ENCODE data around the gene ECHS1.
"Not testable (repeated sequence)": the region's sequence is repeated elsewhere in the genome, so short reads cannot be mapped to it uniquely, and the experiment has no call there.

Gene ECHS1

DNA sequence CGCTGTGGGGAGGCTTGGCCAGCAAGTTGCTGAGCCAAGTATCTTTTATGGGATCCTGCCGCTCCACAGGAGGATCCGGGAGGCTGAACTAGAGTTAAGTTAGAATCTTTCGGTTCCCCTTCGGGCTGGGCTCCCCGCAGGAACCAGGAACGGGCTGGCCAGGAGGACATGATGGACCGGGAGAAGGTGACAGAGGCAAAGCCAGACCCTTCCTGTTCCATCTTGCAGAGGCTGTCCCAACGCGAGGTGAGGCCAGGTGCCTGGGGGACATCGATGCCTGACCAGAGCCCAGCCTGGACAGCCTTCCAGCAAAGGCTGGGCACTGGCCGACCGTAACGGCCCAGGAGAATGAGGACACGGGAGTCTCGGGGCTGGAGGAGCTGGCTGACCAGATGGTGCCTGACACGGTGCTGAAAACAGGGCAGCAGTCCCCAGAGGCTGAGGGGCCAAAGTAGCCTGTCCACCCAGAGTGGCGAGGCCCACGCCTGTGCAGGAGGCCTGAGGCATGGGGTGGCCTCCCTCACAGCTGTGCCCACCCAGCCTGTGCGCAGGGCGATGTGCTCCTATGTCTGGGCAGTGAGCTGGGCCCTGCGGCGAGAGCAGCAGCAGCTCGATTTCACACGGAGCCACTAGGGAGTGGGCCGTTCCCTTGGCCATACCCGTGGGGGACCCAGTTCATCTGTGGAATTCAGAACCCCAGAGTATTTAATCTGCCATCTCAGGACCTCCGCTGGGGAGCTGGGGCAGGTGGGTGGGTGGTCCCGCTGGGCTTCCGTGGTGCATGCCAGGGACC is 4.1 kb upstream of the ECHS1 start:
- no peak for DNase-seq

DNA sequence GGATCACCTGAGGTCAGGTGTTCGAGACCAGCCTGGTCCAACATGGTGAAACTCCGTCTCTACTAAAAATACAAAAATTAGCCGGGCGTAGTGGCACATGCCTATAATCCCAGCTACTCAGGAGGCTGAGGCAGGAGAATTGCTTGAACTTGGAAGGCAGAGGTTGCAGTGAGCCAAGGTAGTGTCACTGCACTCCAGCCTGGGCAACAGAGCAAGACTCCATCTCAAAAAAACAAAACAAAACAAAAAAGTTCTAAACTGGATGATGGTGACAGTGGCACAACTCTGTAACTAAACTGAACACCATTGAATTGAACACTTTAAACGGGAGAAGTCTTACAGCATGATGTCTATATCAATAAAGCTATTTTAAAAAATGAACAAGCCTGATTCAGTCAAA is 3.0 kb upstream of the ECHS1 start:
- DNase-seq, result not testable (repeated sequence)

DNA sequence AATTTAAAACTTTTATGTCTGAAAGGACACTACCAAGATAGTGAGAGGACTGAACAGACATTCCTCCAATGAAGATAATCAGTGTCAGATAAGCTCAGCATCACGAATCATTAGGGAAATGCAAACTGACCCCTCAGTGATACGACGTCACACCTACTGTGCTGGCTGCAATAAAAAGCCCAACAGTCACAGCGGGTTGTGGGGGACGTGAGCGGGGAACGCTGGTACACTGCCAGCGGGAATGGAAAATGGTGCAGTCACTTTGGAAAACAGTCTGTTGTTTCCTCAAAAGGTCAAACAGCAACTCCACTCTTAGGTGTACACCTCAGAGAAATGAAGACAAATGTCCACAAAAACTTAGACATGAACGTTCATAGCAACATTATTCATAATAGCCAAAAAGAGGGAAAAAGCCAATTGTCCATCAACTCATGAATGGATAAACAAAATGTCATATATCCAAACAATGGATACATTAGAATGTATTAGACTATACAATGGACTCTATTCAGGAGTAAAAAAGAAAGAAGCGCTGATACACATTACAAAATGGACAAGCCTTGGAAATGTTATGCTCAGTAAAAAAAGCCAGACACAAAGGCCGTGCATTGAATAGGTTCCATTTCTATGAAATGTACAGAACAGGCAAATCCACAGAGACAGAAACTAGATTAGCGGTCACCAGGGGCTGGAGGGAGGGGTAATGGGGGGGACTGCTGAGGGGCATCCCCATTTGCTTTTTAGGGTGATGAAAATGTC is 2.4 kb upstream of the ECHS1 start:
- DNase-seq, result no peak

DNA sequence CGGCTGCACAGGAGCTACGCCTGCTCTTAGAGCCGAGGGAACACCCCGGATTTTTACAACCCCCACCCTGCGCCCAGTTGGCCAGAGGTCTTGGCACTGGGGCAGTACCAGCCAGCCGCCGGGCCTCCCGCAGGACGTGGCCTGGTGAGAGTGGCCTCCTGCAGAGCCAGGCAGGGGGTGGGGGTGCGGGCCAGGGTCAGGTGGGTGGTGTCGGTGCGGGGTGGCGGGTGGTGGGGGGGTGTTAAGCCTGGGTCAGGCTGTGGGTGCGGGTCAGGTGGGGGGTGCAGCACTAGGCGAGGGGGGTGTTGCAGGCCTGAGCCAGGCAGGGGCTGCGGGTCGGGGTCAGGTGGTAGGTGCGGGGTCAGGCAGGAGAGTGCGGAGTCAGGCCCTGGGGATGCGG is 647 bp downstream of the ECHS1 start:
- no peak for DNase-seq

DNA sequence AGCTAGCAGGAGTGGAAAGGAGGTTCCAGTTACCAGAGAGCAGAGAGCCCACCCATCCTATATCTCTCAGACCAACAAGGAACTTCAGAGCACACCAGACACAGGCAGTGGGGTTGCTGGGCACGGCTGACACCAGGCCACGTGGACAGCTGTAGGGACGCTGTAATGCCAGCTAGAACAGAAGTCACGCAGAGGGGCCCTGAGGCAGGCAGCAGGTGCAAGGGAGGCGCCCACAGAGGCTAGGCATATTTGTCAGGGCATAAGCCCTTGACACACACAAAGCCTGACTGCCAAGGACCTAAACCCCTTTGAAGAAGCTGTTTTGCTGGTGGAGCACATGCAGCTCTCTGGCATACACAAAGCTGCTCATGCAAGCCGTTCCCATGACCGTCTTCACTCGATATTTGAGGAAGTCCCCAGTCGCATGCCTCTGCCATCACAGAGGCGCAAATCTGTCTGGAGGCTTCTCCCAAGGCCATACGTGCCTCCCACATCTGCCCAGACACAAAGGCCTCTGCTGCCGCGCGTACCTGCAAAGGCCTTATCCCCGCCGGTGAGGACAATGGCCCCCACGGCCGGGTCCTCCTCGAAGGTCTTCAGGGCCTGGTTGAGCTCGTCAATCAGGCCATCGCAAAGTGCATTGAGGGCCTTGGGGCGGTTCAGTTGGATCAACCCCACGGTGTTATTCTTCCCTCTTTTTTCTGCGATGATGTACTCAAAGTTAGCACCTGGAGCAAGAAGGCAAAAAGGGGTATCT is 2.9 kb downstream of the ECHS1 start:
- DNase-seq, result no peak

DNA sequence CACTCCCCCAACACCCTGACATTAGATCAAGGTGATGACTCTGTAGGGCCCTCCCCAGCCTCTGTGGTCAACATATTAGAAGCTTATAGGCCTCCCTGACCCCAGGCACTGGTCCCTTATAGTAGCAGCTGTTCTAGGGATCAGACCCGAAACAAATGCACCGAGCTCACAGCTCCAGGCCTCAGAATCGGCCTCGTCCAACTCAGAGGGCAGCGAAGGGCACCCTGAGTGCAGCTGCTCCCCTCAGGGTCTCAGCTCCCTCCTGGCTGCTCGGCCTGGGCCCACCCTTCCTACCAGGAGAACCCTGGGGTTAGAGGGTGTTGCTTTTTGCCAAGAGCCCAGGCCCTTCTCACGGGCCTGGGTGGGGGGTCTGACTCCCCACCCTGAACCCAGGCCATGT is 5.0 kb downstream of the ECHS1 start:
- no peak for DNase-seq

DNA sequence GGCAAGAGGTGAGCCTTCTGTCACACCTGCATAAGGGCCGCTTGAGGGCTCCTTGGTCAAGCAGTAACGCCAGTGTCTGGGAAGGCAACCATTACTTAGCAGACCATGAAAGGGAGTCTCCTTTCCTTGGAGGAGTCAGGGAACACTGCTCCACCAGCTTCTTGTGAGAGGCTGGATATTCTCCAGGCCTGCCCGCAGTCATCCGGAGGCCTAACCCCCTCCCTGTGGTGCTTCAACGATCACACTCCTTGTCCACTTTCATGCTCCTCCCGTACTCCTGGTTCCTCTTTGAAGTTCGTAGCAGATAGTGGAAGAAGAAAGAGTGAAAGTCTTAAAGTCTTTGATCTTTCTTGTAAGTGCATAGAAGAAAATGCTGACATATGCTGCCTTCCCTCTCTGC is 5.7 kb downstream of the ECHS1 start:
- not testable (repeated sequence) for DNase-seq

DNA sequence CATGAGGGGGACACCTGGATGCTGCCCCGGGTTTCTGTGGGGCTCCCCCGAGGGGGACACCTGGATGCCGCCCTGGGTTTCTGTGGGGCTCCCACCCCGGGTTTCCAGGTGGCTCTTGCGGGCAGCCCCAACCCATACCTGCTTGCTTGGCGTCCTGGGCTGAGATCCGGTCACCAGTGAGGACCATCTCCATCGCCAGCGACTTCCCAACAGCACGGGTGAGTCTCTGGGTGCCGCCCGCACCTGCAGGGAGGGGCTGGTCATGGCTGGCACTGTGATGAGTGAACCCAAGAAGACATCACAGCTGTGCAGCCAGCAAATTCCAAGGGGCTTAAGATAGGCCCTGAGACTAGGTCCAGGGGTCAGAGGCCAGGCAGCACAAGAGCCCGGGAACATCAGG is 6.4 kb downstream of the ECHS1 start:
- no peak for DNase-seq

DNA sequence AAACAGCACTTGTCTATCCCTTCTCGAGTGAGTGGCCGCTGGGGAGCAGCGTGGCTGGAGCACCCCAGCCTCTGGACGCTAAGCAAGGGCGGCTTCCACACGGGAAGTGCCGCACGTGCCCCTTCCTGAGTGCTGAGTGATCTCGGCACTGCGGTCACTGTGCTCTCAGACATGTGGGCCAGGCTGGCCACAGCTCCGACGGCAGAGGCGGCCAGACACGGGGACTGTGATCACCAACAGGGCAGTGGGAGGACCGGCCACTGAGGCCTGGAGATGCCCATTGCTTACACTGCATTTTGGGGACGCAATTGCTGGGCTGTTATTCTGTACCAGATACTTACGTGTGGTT is 7.0 kb downstream of the ECHS1 start:
- no peak for DNase-seq

DNA sequence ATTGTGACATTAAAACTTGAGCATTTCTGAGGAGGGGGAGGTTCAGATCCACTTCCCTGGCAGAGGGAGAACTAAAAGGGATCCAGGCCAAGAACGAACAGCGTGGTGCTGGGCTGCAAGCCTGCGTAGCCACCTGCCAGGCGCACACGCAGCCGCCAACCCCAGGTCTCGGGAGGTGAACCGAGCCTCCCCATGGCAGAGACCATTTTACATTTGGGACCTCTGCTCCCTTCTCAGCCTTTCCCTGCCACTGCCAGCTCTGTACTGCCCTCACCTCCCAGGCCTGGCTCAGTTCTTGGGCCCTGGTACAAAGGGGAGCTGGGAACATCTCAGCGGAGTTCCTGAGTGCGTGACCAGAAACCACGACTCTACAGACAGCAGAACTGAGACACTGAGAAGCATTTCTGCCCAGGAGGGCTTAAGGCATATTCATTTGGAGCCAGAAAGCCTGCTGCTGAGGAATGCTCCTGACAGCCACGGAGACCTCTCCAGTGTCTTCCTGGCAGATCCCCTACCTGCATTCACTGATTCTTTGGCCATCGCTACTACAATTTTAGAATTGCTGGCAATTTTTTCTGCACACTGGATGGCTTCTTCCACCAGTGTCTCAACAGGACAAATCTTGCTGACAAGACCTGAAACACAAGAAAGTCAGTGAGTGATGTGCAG is 7.6 kb downstream of the ECHS1 start:
- no peak for DNase-seq

DNA sequence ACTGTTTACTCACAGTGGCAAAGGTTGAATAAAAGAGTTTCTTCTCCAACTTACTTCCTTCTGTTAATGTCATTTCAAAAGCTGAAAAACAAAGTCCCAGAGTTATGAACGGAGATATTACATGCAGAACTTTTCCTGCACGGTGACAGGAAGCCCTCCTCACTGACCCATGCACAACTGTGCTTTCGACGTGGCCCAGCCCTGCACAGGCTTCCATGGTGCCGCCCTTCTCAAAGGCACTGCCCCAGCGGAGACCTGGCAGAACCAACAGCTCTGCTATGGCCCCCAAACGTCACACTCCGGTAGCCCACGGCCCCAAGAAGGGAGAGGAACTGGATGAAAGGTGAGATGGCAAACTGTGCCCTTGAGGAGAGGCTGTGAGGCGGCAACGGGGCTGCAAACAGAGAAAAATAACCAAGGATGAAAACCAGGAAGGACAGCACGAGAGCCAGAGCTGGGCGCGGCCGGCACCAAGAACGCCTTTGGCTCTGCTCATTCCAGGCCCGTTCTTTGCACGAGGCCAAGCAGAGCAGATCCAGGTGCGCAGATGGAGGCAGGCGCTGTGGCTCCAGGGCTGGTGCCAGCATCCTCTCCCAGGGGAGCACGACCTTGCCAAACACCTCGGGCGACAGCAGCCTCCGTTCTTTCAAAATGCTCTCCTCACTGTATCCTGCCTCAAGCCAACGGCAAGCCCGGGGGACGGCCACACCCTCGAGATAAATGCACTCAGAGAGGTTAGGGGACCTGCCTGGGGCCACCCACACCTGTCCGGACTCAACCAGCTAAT is 8.3 kb downstream of the ECHS1 start:
- no peak for DNase-seq

DNA sequence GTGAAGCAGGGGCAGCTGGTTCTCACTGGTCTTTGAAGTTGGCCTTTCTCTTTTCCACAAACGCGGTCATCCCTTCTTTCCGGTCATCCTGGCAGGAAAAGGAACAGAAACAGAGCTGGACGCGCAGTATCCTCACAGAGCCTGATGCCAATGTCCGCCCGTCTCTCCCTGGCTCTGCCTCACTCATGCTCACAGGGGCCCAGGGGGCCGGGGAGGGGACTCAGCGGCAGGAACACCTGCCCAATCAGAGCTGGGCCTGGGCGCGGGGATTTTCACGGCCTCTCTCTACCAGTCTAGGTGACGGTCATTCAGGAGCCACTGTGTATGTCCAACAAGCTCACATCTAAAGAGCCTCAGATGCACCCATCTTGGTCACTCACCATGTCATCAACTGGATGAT is 10.3 kb downstream of the ECHS1 start:
- DNase-seq, result no peak

DNA sequence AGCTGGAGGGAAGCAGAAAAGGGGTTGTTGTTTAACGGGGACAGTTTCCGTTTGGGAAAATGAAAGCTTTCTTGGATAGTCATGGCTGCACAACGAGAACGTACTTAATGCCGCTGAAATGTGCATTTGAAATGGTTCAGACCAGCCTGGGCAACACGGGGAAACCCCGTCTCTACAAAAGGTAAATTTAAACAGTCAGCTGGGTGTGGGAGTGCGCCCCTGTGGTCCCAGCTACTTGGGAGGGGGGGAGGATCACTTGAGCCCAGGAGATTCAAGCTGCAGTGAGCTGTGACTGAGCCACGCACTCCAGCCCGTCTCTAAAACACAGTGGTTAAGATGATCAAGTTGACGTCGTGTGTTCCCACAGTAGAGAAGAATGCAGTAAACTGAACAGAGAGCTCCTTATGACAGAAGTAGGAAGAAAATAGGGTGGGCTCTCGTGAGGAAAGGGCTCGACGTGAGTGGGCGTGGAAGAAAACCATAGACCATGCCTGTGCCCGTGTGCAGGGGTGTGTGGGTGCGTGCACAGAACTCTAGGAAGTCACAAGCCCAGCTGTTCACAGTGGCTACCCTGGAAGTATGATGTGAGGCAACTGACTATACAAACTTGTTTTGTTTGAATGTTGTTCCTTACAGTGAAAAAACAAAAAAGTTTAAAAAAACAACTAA is 11.2 kb downstream of the ECHS1 start:
- DNase-seq, result no peak

DNA sequence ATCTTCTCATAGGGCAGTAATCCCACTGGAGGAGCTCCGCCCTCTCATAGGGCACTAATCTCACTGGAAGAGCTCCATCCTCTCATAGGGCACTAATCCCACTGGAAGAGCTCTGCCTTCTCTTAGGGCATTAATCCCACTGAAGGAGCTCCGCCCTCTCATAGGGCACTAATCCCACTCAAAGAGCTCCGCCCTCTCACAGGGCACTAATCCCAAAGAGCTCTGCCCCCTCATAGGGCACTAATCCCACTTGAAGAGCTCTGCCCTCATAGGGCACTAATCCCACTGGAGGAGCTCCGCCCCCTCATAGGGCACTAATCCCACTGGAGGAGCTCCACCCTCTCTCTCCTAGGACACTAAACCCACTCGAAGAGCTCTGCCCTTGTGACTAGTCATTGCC is 11.9 kb downstream of the ECHS1 start:
- DNase-seq, result peak; percentile 70

DNA sequence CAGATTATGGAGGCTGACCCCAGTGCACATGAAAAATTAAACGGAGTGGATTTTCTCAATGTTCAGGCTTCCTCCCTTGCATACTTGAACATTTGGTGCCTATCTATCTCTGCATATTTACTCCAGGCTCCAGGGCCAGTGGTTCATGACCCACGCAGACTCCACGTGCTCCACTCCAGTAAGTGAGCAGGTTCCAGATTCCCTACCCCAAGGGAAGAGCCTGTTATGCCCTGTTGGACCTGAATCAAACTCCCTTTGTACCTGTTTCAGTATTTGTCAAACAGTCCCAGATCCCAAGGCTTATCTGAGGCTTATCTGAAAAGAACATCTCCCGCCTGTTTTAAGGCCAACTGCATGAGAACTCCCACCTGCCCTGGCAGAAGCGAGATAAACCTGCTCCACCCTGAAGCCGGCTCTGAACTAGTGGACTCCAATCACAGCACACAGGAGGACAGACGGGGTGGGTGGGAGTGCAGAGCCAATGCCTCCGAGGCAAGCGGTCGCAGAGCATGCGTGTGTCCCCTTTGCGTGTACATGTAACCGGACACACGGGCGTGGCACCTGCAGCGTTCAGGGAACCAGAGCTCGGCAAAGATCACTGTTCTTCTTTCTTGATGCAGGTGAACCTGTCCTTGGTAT is 13.1 kb downstream of the ECHS1 start:
- DNase-seq, result no peak

DNA sequence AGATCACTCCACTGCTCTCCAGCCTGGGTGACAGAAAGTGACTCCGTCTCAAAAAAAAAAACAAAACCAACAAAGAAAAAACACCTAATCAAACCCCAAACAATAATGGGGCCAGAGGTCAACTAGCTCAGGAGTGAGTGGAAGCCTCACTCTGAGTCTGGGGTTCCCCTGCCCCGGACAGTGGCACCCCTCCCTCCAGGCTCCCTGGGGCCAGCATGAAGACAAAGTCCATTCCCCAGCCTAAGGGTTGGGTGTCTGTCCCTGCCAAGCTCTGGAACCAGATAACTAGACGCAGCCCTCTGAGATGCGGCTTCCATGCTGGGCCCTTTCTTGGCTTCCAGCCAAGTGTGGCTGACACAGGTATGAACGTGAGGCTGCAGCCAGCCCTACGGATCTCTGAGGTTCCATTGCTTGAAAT is 13.6 kb downstream of the ECHS1 start:
- DNase-seq, result no peak

DNA sequence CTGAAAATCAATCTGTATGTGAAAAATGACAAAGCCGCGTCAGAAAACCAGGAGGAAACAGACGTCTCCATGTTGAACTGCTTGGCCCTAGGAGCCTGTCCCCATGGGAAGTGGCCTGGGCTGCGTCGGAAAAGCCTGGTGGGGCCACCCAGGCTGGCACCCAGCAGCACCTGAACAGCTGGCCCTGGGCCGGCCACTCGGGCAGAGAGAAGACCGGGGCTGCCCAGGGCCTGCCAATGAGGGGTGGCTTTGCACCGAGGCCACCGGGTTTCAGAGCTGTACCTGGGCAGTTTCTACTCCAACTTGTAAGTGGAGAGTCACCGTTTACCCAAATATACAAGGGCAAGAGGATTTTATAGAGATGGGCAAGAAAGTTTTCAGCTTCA is 14.2 kb downstream of the ECHS1 start:
- DNase-seq, result no peak

DNA sequence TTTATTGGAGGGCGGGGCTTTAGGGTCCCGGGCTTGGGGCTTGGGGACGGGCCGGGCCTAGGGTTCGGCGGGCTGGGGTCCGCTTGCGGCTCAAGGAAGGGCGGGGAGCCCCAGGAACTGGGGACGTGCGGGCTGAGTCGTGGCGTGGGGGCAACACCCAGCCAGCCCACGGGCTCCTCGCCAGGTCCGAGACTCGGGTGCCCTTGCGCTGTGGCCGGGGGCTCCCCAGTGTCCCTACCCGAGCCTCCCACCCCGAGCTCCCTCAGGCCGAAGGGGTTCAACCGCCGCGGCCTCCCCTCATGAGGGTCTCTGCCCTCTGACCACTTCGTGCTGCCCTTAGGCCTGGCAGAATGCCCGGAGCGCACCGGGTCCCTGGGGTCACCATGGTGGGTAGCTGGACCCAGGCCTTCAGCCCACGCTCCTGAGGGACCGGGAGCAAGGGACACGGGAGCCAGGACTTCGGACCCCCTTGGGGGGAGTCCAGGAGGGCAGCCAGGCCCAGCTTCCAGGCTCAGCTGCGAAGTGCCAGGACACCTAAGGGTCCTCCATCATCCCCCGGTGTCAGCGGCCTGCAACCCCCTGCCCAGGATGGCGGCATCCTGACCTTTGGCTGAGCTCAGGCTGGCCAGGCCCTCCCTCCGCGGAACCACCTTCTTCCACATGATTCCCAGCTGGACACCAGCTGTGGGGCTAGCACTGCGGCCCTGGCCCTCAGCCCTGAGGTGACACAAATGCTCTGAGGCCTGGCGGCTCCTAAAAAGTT is 14.8 kb downstream of the ECHS1 start:
- no peak for DNase-seq

DNA sequence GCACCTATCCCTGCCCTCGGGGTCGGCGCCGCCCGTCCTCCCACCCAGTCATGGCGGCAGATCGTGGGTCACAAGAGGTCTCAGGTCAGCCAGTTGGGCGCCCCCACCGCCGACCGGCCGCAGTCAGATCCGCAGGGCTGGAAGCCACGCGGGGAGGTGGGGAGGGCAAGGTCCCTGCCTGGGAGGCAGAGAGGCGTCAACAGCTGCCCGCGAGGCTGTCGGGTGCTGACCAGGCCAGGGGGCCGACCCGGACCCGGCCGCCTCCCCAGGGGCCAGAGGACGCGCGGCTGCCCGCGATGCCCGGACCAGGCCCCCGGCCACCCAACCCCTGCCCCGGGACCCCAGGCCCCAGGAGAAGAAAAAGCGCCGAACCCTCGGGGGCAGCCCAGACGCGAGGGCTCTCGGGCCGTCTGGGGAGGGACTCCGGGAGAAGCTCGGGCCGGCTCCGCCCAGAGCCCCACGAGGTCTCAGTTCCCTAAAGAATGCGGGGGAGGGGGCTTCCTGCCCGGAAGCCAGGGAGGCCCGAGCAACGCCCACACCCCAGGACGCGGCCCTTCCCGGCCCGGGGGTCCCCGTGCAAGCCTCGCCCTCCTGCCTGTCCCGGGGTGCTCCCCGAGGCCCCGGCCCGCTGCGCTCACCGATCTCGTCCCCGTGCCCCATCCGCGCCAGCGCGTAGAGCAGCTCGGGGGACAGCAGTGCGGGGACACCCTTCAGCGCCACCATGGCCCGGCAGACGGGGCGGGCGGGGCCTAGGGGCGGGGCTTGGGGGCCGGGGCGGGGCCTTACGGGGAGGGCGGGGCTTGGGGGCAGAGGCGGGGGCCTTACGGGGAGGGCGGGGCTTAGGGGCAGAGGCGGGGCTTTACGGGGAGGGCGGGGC is 15.6 kb downstream of the ECHS1 start, which contains the start of gene FUOM:
Gene FUOM (minus strand): TSS at position 735 of the 877 bp plus-strand sequence. CDS start 12 bp downstream, at position 723.
- no peak for DNase-seq

All from NCI-H524 treated with DMSO at 0.1 percent for 48 hours (cell line).